AG04450 (cell line): ENCODE results near the gene DEPP1. TPM values are rescaled to one million over a fixed set of nuclear protein-coding genes. Genes with fewer than 3 reads are reported as not detected.
A peak's percentile ranks its signal among the peaks of the same experiment; 100 is the strongest.

Source experiments
- CTCF ChIA-PET: fragments of 300-600, 350-600 bp; formaldehyde crosslinking; extraction: SDS; loops from one replicate; lab custom pipeline; 2022; ENCODE audit warnings: antibody characterized with exemption, inconsistent platforms; lab: Charles Lee
- POLR2A ChIA-PET: fragments of 350-600 bp; formaldehyde crosslinking; extraction: SDS; loops from one replicate; lab custom pipeline; 2021; ENCODE audit warnings: antibody characterized with exemption, inconsistent platforms; lab: Yijun Ruan, JAX
- DNase-seq: peaks from one replicate; pipeline ENCODE4 v3.0.0-alpha.2; 2011; ENCODE audit warnings: low read depth, low spot score
- H3K27ac ChIP-seq: one replicate; pipeline ENCODE4 v1.5.1; 2012; ENCODE audit warnings: low read depth, low read length, control low read depth
- H3K27me3 ChIP-seq: one replicate; pipeline ENCODE4 v1.6.0; 2012; ENCODE audit warnings: low read length; ENCODE audit not compliant: control insufficient read depth, insufficient read depth
- H3K4me3 ChIP-seq: 2 replicates; pipeline ENCODE4 v1.5.1; 2011; ENCODE audit warnings: mild to moderate bottlenecking, low read depth, low read length, control low read depth
- H3K9me3 ChIP-seq: 2 replicates; pipeline ENCODE4 v1.5.1; 2012; ENCODE audit warnings: low read length; ENCODE audit not compliant: control insufficient read depth, insufficient read depth
- CTCF ChIP-seq: IDR thresholded peaks from 2 replicates; pipeline ENCODE4 v1.5.1; 2011; ENCODE audit warnings: low read depth, low read length, control low read depth, inconsistent platforms
- polyA plus RNA-seq: library from polyadenylated mRNA; depleted of rRNA; stranded (reverse); fragments of >200 nt; gene quantifications from 2 replicates; pipeline ENCODE4 v1.2.3, GENCODE V29; 2011

Gene DEPP1
- polyA plus RNA-seq, 1 experiment: 31.1 TPM

GRCh38 chr10:44961230-44961571 lies 17.4 kb downstream of the DEPP1 start:
- CTCF ChIA-PET: interaction anchor here (3.9 kb wide), 1 partner anchor 28 kb away, joined by 12 read pairs; no protein-coding TSS in a partner anchor
- Histone ChIP-seq H3K9me3 (no peaks in the 10 kb centered on the region; the same call in 1 of the 2 replicates), H3K27ac (no peak overlapping the region), H3K4me3 (no peak overlapping the region), H3K27me3 (no peaks in the 10 kb centered on the region)
- POLR2A ChIA-PET: no interaction called here
- TF ChIP-seq CTCF: no peak
- no peak for DNase-seq

GRCh38 chr10:44960482-44961229 lies 18.0 kb downstream of the DEPP1 start:
- no peak for DNase-seq
- Histone ChIP-seq H3K27me3 (no peaks in the 10 kb centered on the region), H3K4me3 (peak overlapping the region; percentile 75), H3K9me3 (no peaks in the 10 kb centered on the region; the same call in 1 of the 2 replicates), H3K27ac (no peak overlapping the region)
- POLR2A ChIA-PET: no interaction called here
- CTCF ChIA-PET: interaction anchor here (3.9 kb wide), 1 partner anchor 28 kb away, joined by 12 read pairs; no protein-coding TSS in a partner anchor
- TF ChIP-seq CTCF: no peak

GRCh38 chr10:44960088-44960460 lies 18.5 kb downstream of the DEPP1 start:
- TF ChIP-seq CTCF: no peak
- DNase-seq: no peak
- H3K27ac ChIP-seq: no peak overlapping the region
- H3K27me3 ChIP-seq: no peaks in the 10 kb centered on the region
- ChIA-PET CTCF (interaction anchor here (3.9 kb wide), 1 partner anchor 27 kb away, joined by 12 read pairs; no protein-coding TSS in a partner anchor), POLR2A (no interaction called here)
- no peaks in the 10 kb centered on the region; the same call in 1 of the 2 replicates for H3K9me3 ChIP-seq
- H3K4me3 ChIP-seq: peak overlapping the region; percentile 75

GRCh38 chr10:44959247-44960087 lies 19.1 kb downstream of the DEPP1 start, which contains the start of gene RASSF4:
Gene RASSF4, plus strand, starts transcription at chr10:44959802. Its CDS starts 10,401 bp downstream, at chr10:44970203.
- no peak for TF ChIP-seq CTCF
- POLR2A ChIA-PET: interaction anchor here (0.5 kb wide), 1 partner anchor 16 kb away, joined by 5 read pairs; no protein-coding TSS in a partner anchor
- CTCF ChIA-PET: no interaction called here

More at GRCh38 chr10:44959247-44960087, 19.1 kb downstream of the DEPP1 start, which contains the start of gene RASSF4:
- no peaks in the 10 kb centered on the region; the same call in 1 of the 2 replicates for H3K9me3 ChIP-seq
- no peaks in the 10 kb centered on the region for H3K27me3 ChIP-seq
- H3K27ac ChIP-seq: peak within 1 kb of the TSS; percentile 65
- peak; percentile 34 for DNase-seq
- H3K4me3 ChIP-seq: peak within 1 kb of the TSS; percentile 75
